Activated CD4-positive, alpha-beta T cell treated with anti-CD3 and anti-CD28 coated beads for 36 hours (primary cell): ENCODE measurements around the gene PTPRE. TPM values are rescaled to one million over a fixed set of nuclear protein-coding genes. Genes with fewer than 3 reads are reported as not detected.

Source experiments
- ATAC-seq: fragments of 200-7000 bp; cut with Tn5 transposase; one replicate; pipeline ENCODE4 v1.10.0; 2021; ENCODE audit warnings: mild to moderate bottlenecking, moderate library complexity
- CTCF ChIA-PET: fragments of 350-600 bp; sonication (Branson Sonifier 250); formaldehyde crosslinking; loops from one replicate; lab custom pipeline; 2021; ENCODE audit warnings: antibody characterized with exemption; lab: Charles Lee
- POLR2A ChIA-PET: fragments of 350-600 bp; sonication (Branson Sonifier 250); formaldehyde crosslinking; loops from one replicate; lab custom pipeline; 2021; ENCODE audit warnings: antibody characterized with exemption, inconsistent platforms; lab: Charles Lee
- DNase-seq: peaks from one replicate; pipeline ENCODE4 v3.0.0-alpha.2; 2020
- H3K27ac Mint-ChIP-seq: one replicate; pipeline ENCODE4 v1.8.0; 2021; ENCODE audit warnings: mixed read lengths
- H3K27me3 Mint-ChIP-seq: one replicate; pipeline ENCODE4 v1.8.0; 2021; ENCODE audit warnings: mixed read lengths
- H3K36me3 Mint-ChIP-seq: one replicate; pipeline ENCODE4 v1.8.0; 2021; ENCODE audit warnings: low read depth, mixed read lengths
- H3K4me1 Mint-ChIP-seq: one replicate; pipeline ENCODE4 v1.8.0; 2021; ENCODE audit warnings: mixed read lengths
- H3K4me3 Mint-ChIP-seq: one replicate; pipeline ENCODE4 v1.8.0; 2021; ENCODE audit warnings: mild to moderate bottlenecking, moderate library complexity, mixed read lengths
- H3K9me3 Mint-ChIP-seq: one replicate; pipeline ENCODE4 v1.8.0; 2021; ENCODE audit warnings: low read depth, mixed read lengths
- intact Hi-C, 2 experiments: fragments of 100-400 bp; cut with DNase I in 1 of 2; cut with micrococcal nuclease in 1 of 2; formaldehyde crosslinking; loops; one replicate each; pipeline versions ENCODE4 v1.14.2 to v1.15.1; 2022 to 2024; cut with DNase I, micrococcal nuclease
- total RNA-seq, 2 experiments: library from RNA; stranded (reverse); gene quantifications; one replicate each; pipeline ENCODE4 v1.2.3, GENCODE V29; 2021

PTPRE gene
- total RNA-seq, 2 experiments from 2014 or later = 23.0 to 31.6 TPM

DNA sequence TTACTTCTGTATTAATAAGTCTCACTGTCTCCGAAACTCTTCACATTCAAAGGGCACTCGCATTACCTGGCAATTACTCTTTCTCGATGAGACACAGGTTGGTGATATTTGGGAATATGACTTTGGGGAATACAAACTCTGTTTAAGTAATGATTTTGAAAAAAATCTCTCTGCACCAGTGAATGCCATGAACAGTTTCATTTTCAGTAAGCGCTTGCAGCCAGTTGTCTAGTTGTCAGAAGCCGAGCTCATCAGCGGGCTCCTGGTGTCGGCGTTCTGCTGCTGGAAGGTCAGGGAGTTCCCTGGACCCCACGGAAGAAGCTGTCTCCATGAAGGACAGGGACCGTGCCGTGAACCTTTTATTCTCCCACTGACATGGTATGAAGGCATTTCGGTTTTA, 57.7 kb downstream of the PTPRE start:
- Mint-ChIP-seq H3K4me1 (no peaks in the 10 kb centered on the region), H3K27me3 (peaks cover 2% of the 10 kb centered on the region), H3K4me3 (no peak overlapping the region), H3K36me3 (no peaks in the 10 kb centered on the region), H3K27ac (no peak overlapping the region), H3K9me3 (no peaks in the 10 kb centered on the region)
- ATAC-seq = no peak
- intact Hi-C loops = no loop called here
- no peak for DNase-seq
- ChIA-PET CTCF (interaction anchor here (0.8 to 1.1 kb wide), 2 partner anchors 40 to 243 kb away, joined by 3 to 5 read pairs; no protein-coding TSS in a partner anchor), POLR2A (no interaction called here)

DNA sequence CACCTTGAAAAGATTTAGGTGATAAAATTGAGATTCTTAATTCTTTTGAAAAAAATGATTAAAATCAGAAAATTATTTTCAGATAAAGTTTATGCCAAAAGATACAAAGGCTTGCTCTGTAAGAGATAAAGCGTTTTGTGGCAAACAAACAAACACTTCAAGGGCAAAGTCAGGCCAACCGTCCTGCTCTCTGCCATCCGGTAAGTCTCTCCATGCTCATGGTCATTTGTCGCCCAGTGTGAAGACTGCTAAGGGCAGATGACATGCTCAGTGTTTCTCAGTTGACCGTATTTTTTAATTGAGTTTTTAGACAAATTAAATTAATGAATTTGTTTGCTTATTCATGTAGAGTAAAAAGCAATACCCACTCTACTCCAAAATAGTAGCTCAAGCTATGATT, 60.0 kb downstream of the PTPRE start:
- DNase-seq (no peak), ATAC-seq (no peak)
- Mint-ChIP-seq H3K27ac (no peak overlapping the region), H3K4me1 (no peaks in the 10 kb centered on the region), H3K27me3 (no peaks in the 10 kb centered on the region), H3K36me3 (no peaks in the 10 kb centered on the region), H3K4me3 (no peak overlapping the region), H3K9me3 (no peaks in the 10 kb centered on the region)
- POLR2A ChIA-PET = no interaction called here
- CTCF ChIA-PET = no interaction called here
- intact Hi-C loops = no loop called here

DNA sequence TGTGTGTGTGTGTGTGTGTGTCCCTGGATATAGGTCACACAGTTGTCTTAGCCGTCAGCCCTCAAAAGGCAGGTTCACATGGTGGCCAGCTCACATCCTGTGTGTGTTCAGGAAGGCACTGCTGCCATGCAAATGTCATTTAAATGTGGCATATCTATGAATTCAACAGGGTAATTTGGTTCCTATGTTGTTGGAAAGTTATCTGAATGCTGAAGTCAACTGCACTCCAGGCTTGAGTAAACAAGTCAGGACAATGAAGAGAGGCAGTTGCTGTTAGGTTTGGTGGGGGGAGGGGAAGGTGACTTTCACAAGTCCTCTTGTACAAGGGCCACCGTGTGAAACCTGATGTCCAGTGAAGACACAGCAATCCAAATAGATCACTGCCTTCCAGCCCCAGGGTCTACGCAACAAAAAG, 61.1 kb downstream of the PTPRE start:
- Mint-ChIP-seq H3K4me3 (no peak overlapping the region), H3K27me3 (no peaks in the 10 kb centered on the region), H3K27ac (no peak overlapping the region), H3K4me1 (no peaks in the 10 kb centered on the region), H3K36me3 (no peaks in the 10 kb centered on the region), H3K9me3 (no peaks in the 10 kb centered on the region)
- no peak for DNase-seq
- ChIA-PET POLR2A (no interaction called here), CTCF (no interaction called here)
- intact Hi-C loops = no loop called here
- no peak for ATAC-seq

DNA sequence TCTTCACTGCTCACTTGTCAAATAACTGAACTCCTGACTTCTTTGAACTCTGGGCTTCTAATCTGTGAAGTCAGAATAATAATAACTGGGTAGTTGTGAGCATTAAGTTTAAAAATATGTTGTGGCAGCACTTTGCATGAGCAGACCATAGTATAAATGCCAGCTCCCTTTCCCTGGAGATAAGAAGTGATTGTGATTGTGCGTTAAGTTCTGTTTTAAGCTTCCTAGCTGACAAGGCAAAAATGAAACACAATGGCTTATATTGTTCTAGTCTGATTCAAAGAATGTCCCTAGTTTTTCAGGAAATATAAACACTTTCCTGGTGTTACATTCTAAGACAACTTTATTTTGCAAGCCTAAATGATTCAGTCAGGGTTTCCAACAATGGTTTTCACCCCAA, 61.8 kb downstream of the PTPRE start:
- Mint-ChIP-seq H3K36me3 (no peaks in the 10 kb centered on the region), H3K9me3 (no peaks in the 10 kb centered on the region), H3K4me1 (no peaks in the 10 kb centered on the region), H3K27ac (no peak overlapping the region), H3K4me3 (no peak overlapping the region), H3K27me3 (no peaks in the 10 kb centered on the region)
- POLR2A ChIA-PET = no interaction called here
- ATAC-seq (no peak), DNase-seq (no peak)
- intact Hi-C loops = no loop called here
- CTCF ChIA-PET = interaction anchor here (1.0 kb wide), 2 partner anchors 14 to 243 kb away, joined by 3 to 4 read pairs; no protein-coding TSS in a partner anchor

DNA sequence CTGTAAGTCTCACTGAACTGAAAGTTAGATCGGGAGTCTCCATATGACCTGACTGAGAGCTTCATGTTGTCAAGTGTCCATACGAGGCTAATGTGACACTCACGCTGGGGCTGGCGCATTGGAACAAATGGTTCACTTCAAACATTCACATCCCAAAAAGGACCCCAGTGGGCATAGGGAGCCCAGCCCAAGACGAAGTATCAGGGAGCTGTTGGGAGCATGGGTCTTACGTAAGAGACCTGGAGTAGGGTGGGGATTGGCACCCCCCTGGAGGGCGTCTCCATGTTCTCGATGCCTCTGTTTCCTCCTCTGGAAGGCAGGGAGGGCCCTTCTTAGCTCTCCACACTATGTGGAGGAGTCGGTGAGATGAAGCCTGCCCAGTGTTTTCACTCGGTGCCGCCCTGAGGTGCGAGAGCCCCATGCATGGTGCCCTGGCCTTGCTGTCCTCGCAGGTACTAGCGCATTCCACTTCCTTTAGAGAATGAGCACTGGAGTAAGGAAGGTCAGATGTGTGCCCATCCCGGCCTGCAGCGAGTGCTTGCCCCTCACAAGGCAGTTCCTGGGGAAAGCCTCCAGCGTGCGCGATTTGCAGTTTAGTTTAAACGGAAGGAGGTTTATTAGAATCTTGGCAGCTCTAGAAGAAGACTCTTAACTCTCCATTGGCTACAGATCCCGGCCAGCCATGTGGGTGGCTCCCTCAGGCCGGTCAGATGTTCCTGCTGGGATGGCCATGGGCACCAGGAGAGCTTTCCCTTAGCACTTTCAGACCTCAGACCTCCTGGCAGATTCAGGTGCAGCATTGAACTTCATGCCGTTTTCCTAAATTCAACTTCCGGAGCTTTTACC, 64.4 kb downstream of the PTPRE start:
- H3K9me3 Mint-ChIP-seq = no peaks in the 10 kb centered on the region
- peaks cover 8% of the 10 kb centered on the region for H3K27me3 Mint-ChIP-seq
- POLR2A ChIA-PET = no interaction called here
- ATAC-seq = no peak
- CTCF ChIA-PET = interaction anchor here (1.1 kb wide), 1 partner anchor 39 kb away, joined by 7 read pairs; no protein-coding TSS in a partner anchor
- H3K27ac Mint-ChIP-seq = no peak overlapping the region
- no peak for DNase-seq
- H3K4me3 Mint-ChIP-seq = no peak overlapping the region
- H3K4me1 Mint-ChIP-seq = no peaks in the 10 kb centered on the region
- intact Hi-C loops = no loop called here
- H3K36me3 Mint-ChIP-seq = no peaks in the 10 kb centered on the region

DNA sequence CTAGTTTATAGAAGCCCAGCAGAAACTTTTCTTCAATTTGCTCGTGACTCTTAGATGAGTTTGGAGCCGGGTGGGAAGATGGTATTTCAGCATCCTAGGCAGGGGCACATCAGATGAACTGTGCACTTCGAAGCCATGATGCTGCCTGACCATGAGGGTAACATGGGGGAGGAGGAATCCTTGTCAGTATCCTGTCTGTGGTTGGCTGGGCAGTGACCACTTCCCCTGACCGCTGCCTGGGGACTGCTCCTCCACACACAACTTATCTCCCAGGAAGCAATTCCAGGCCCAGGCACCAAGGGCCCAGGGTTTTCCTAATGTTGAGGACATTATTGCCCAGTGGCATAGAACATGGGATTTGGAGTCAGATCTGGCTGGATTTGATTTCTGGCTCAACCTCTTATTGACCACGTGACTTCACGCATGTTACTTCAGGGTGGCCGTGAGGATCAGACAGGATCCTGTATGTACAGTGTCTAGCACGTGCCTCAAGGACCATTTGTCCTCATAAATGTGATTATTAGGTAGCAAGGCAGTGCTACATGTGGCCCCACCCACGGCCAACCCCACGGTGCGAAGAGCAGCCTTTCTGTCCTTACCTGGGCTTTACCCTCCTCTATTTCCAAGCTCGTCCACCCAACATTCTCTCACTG, 65.2 kb downstream of the PTPRE start:
- H3K27ac Mint-ChIP-seq = no peak overlapping the region
- intact Hi-C loops = no loop called here
- H3K27me3 Mint-ChIP-seq = peaks cover 8% of the 10 kb centered on the region
- ATAC-seq (no peak), DNase-seq (no peak)
- H3K9me3 Mint-ChIP-seq = no peaks in the 10 kb centered on the region
- H3K4me1 Mint-ChIP-seq = no peaks in the 10 kb centered on the region
- H3K36me3 Mint-ChIP-seq = no peaks in the 10 kb centered on the region
- CTCF ChIA-PET = no interaction called here
- H3K4me3 Mint-ChIP-seq = no peak overlapping the region
- POLR2A ChIA-PET = no interaction called here

DNA sequence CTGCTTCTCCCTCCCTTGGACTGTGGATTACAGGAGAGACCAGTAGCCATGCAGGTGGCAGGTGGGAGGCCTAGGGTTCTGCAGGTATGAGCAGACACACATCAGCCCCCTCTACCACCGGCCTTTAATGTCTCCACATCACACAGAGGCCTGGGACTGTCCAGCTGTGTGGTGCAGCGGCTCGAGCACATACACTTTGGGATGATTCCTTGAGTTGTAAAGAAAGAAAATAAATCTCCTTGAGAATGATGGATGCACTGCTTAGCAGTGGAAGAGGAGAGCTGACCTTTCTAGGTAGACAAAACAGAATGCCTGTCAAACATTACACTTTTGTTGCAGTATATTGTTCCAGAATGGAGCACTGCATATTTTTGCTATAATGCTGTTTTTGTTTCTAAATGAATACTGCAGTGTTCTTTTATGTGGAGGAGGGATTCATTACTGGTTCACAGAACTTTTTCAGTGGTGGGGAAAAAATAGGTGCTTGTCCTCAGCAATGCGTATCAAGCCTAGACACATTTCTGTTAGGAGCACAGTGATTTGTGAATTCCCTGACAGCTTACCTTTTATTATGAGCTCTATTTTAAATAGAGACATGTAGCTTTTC, 66.0 kb downstream of the PTPRE start:
- no peak overlapping the region for H3K4me3 Mint-ChIP-seq
- peaks cover 5% of the 10 kb centered on the region for H3K4me1 Mint-ChIP-seq
- intact Hi-C loops = no loop called here
- DNase-seq (no peak), ATAC-seq (no peak)
- H3K27ac Mint-ChIP-seq = no peak overlapping the region
- no peaks in the 10 kb centered on the region for H3K36me3 Mint-ChIP-seq
- ChIA-PET POLR2A (no interaction called here), CTCF (interaction anchor here (0.9 to 1.0 kb wide), 2 partner anchors 11 to 66 kb away, joined by 3 read pairs; partner anchors contain the start of gene PTPRE)
- H3K9me3 Mint-ChIP-seq = no peaks in the 10 kb centered on the region
- peaks cover 8% of the 10 kb centered on the region for H3K27me3 Mint-ChIP-seq

DNA sequence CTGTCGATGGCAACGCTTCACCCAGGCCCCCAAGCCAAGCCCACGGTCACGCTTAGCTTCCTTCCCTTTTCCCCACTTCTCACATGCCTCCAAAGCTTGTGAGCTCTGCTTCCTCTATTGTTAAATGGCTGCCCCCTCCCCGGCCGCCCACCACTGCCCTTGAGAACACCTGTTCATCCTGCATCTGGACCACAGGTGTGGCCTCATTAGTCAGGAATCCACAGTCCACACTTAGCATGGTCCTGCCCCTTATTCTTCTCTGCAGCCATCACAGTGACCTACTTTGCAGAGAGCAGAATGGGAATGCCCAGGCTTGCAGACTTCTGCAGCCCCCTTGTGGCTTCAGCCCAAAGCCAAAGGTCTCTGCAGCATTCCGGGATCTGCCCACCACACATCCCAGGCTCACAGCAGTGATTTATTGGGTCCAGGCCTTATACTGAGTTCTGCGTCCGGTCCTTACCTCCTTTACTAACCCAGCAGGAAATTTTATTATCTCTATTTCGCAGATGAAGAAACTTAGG, 66.9 kb downstream of the PTPRE start:
- ChIA-PET POLR2A (no interaction called here), CTCF (interaction anchor here (0.9 to 1.0 kb wide), 2 partner anchors 10 to 67 kb away, joined by 3 read pairs; partner anchors contain the start of gene PTPRE)
- Mint-ChIP-seq H3K4me3 (no peak overlapping the region), H3K27me3 (peaks cover 8% of the 10 kb centered on the region), H3K9me3 (no peaks in the 10 kb centered on the region), H3K4me1 (peaks cover 5% of the 10 kb centered on the region), H3K36me3 (no peaks in the 10 kb centered on the region), H3K27ac (no peak overlapping the region)
- ATAC-seq (no peak), DNase-seq (no peak)
- intact Hi-C loops = no loop called here

DNA sequence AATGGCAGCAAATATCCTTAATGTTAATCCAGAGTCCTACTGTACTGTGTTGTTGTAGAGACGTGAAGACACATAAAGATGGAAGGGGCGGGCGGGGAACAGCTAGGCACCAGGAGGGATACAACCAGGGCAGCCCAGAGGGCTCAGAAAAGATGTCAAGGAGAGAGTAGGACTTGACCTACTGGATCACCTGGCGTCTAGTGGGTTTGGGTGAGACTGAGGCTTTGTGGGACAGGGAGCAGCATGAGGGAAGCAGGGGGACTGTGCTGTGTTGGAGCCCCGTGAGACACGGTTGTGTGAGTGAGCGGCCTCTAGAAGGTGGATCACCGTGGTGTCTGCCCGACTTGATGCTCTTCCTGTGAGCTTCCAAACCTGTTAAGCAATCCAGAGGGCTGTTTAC, 68.0 kb downstream of the PTPRE start:
- DNase-seq (no peak), ATAC-seq (no peak)
- H3K4me3 Mint-ChIP-seq = no peak overlapping the region
- ChIA-PET CTCF (no interaction called here), POLR2A (no interaction called here)
- H3K27ac Mint-ChIP-seq = no peak overlapping the region
- peaks cover 8% of the 10 kb centered on the region for H3K27me3 Mint-ChIP-seq
- intact Hi-C loops = no loop called here
- no peaks in the 10 kb centered on the region for H3K36me3 Mint-ChIP-seq
- peaks cover 5% of the 10 kb centered on the region for H3K4me1 Mint-ChIP-seq
- peaks cover under 1% of the 10 kb centered on the region for H3K9me3 Mint-ChIP-seq

DNA sequence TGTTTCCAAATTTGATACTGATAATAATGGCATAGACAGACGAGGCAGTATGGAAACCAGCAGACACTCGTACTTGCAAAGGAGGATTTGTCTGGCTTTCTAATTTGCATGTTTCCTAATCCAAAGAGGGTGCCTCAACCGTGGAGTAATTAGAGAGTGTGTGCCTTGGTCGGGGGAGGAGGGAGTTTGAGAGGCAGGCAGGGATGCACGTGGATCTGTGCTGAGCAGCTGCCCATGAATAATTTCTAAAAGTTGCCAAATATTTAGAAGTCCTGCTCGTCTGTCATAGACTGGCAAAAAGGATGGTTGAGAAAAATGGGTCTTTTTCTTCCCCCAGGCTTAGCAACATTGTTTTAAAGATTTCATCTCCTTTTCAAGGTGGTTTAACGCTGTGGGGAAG, 69.4 kb downstream of the PTPRE start:
- Mint-ChIP-seq H3K4me3 (no peak overlapping the region), H3K36me3 (no peaks in the 10 kb centered on the region), H3K9me3 (peaks cover 4% of the 10 kb centered on the region), H3K4me1 (peaks cover 5% of the 10 kb centered on the region), H3K27ac (no peak overlapping the region), H3K27me3 (peaks cover 8% of the 10 kb centered on the region)
- ATAC-seq (no peak), DNase-seq (no peak)
- POLR2A ChIA-PET = no interaction called here
- CTCF ChIA-PET = no interaction called here
- intact Hi-C loops = no loop called here

DNA sequence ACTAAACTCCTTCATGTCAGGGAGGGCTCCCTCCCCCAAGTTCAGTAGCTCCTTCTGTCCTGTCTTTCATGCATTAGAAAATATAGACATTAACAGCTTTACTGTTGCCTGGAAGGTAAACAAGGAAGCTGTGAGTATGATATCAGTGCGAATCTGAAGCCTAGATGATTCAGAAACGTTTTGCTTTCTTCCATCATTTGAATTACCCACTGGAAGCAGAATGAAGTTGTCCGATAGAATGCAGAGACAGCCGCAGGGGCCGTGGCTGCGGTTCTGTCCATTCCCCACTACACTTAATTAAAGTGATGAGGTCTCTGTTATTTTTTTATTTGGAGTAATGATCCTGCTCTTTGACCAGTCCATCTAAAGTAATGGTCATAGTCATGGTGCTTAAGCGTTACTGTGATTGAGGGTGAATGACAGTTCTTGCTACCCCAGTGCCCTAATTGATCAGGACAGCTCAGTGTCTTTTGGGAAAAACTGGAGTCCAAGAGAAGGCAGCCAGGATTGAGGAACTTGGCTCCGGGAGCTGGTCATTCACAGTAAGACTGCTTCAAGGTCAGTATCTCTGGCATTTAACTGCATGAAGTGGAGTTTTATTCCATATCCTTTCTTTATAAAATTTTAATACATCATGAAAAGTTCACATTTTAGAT, 69.9 kb downstream of the PTPRE start:
- intact Hi-C loops = no loop called here
- peaks cover 4% of the 10 kb centered on the region for H3K9me3 Mint-ChIP-seq
- CTCF ChIA-PET = interaction anchor here (1.0 kb wide), 2 partner anchors 15 to 58 kb away, joined by 3 read pairs; no protein-coding TSS in a partner anchor

More for the DNA sequence above, 69.9 kb downstream of the PTPRE start:
- no peak overlapping the region for H3K4me3 Mint-ChIP-seq
- DNase-seq (no peak), ATAC-seq (no peak)
- H3K4me1 Mint-ChIP-seq = peaks cover 5% of the 10 kb centered on the region
- POLR2A ChIA-PET = no interaction called here
- H3K27me3 Mint-ChIP-seq = peaks cover 8% of the 10 kb centered on the region
- no peak overlapping the region for H3K27ac Mint-ChIP-seq
- H3K36me3 Mint-ChIP-seq = no peaks in the 10 kb centered on the region
